Measurements from ENCODE around the gene FTO.

FTO gene

DNA sequence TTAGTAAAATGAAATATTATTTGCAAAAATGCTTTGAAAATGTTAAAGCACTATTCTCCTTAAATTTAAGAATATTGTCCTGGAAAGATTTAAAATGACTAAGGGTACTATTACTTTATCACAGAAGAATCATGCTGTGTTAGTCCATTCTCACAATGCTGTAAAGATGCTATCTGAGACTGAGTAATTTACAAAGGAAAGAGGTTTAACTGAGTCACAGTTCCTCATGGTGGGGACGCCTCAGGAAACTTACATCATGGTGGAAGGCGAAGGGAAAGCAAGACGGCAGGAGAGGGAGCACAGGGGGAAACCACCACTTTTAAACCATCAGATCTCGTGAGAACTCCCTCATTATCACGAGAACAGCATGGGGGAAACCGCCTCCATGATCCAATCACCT is 337.0 kb downstream of the FTO start:
- Histone ChIP-seq H3F3A (ENCODE audit: insufficient read depth, low read length) (no peaks in the 10 kb centered on the region), H3K27ac (ENCODE audit: low read length) (no peak overlapping the region), H3K4me1 (ENCODE audit: low read length) (no peaks in the 10 kb centered on the region), H3K4me2 (ENCODE audit: low read depth, low read length) (no peak overlapping the region), H3K36me3 (replicated peaks; ENCODE audit: insufficient read depth, low read length) (no peaks in the 10 kb centered on the region), H3K9me2 (replicated peaks; ENCODE audit: insufficient read depth, low read length) (no peaks in the 10 kb centered on the region), H3K4me3 (ENCODE audit: low read length) (no peak overlapping the region), H3K9ac (ENCODE audit: low read length) (no peak overlapping the region), H3K27me3 (replicated peaks; ENCODE audit: insufficient read depth, low read length) (no peaks in the 10 kb centered on the region), H2AFZ (ENCODE audit: low read length) (no peak overlapping the region), H3K79me2 (ENCODE audit: low read length) (no peaks in the 10 kb centered on the region), H3K9me3 (replicated peaks; ENCODE audit: insufficient read depth, low read length) (no peaks in the 10 kb centered on the region), H4K20me1 (ENCODE audit: insufficient read depth, low read length) (no peaks in the 10 kb centered on the region)
- no peak for DNase-seq
- TF ChIP-seq EZH2 (optimal IDR thresholded peaks at IDR 0.05; ENCODE audit: low read depth, low read length) = no peak
- TF ChIP-seq EZH2phosphoT487 (IDR thresholded peaks at IDR 0.05; ENCODE audit: low read length) = no peak
- TF ChIP-seq, protein P1, sequence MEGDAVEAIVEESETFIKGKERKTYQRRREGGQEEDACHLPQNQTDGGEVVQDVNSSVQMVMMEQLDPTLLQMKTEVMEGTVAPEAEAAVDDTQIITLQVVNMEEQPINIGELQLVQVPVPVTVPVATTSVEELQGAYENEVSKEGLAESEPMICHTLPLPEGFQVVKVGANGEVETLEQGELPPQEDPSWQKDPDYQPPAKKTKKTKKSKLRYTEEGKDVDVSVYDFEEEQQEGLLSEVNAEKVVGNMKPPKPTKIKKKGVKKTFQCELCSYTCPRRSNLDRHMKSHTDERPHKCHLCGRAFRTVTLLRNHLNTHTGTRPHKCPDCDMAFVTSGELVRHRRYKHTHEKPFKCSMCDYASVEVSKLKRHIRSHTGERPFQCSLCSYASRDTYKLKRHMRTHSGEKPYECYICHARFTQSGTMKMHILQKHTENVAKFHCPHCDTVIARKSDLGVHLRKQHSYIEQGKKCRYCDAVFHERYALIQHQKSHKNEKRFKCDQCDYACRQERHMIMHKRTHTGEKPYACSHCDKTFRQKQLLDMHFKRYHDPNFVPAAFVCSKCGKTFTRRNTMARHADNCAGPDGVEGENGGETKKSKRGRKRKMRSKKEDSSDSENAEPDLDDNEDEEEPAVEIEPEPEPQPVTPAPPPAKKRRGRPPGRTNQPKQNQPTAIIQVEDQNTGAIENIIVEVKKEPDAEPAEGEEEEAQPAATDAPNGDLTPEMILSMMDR (IDR thresholded peaks at IDR 0.05; ENCODE audit: low read length) = no peak

DNA sequence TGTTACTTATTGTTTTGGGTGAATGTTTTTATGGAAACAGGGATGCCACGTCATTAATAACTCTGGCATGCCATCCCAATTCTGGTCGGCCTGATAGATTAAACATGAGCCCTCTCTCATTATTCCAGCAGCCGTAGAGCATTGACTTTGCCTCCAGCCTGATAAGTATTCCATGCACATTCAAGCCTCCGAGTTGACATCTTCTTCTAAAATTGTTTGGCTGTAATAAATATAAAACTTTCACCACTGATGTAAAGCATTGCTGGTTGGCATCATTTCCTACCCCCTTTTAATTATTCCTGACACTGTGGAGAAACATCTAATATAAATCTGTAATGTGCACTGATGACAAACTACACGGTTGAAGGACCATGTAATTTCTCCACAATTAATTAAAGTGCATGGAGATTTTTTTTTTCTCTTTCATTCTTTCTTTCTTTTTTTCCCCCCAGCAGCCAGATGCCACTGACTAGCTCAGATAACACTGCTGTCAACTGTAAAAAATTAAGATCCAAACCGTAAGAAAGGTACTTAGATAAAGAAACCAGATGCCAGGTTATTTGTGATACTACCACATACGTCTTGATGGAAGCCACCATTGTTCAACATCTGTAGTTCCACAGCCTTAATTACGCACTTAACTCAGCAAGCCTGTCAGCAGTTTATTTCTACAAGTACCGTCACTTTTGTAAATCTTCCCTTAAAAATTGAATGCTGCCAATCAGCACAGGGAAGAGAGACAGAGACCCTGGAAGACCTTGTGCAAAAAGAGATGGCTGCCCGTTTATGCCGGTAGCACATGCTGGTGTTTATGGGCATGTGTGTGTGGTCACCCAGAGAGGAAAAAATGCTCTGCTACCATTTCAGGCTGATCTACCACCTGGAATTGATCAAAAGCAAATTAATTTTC is 344.9 kb downstream of the FTO start:
- Histone ChIP-seq H3K9me2 (replicated peaks; ENCODE audit: insufficient read depth, low read length) (no peaks in the 10 kb centered on the region), H3K79me2 (ENCODE audit: low read length) (no peaks in the 10 kb centered on the region), H3K27ac (ENCODE audit: low read length) (no peak overlapping the region), H3K9me3 (replicated peaks; ENCODE audit: insufficient read depth, low read length) (no peaks in the 10 kb centered on the region), H3K9ac (ENCODE audit: low read length) (no peak overlapping the region), H4K20me1 (ENCODE audit: insufficient read depth, low read length) (no peaks in the 10 kb centered on the region), H3K4me2 (ENCODE audit: low read depth, low read length) (no peak overlapping the region), H3F3A (ENCODE audit: insufficient read depth, low read length) (no peaks in the 10 kb centered on the region), H3K27me3 (replicated peaks; ENCODE audit: insufficient read depth, low read length) (no peaks in the 10 kb centered on the region), H3K36me3 (replicated peaks; ENCODE audit: insufficient read depth, low read length) (no peaks in the 10 kb centered on the region), H2AFZ (ENCODE audit: low read length) (no peak overlapping the region), H3K4me1 (ENCODE audit: low read length) (no peaks in the 10 kb centered on the region), H3K4me3 (ENCODE audit: low read length) (no peak overlapping the region)
- TF ChIP-seq, protein P1 (IDR thresholded peaks at IDR 0.05; ENCODE audit: low read length) = no peak
- no peak for TF ChIP-seq EZH2 (optimal IDR thresholded peaks at IDR 0.05; ENCODE audit: low read depth, low read length)
- no peak for TF ChIP-seq EZH2phosphoT487 (IDR thresholded peaks at IDR 0.05; ENCODE audit: low read length)
- no peak for DNase-seq

DNA sequence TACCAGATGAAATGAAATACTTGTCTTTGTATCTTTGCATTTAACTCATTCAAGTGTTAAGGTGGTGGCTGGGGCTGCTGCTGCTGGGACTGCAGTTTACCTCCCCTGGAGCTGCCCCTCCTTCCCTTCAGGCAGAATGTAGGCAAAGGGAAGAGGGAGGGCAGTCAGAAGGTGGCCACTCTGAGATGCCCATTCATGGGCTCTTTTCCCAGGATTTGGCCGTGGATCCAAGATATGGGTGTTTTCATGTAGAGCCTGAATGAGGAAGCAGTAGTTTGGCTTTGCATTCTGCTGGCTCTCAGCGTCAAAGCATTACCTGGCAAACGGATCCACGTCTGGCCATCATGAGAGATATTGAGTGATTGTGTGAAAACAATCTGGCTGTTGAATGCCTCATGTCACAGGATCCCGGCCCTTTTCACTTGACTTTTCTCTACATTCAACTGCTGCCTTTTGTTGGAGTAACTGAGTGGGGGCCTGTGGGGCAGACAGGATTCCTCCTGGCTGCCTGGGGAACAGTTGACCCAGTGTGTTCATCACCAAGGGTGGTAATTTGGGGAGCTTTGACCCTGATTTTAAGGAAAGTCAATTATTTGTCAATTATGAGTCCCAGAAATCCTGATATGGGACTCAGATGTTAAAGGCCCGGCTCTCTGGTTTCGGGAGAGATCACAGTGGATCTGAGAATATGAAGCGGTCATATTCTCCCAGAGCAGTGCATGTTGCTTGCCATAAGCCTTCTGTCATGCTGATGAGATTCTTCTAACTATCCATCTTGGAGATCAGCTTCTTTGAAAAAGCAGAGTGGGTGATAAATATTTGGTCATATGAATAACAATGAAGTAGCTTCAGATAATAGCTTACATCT is 345.9 kb downstream of the FTO start:
- Histone ChIP-seq H3K27me3 (replicated peaks; ENCODE audit: insufficient read depth, low read length) (no peaks in the 10 kb centered on the region), H3K9me3 (replicated peaks; ENCODE audit: insufficient read depth, low read length) (no peaks in the 10 kb centered on the region), H3K4me1 (ENCODE audit: low read length) (no peaks in the 10 kb centered on the region), H3K79me2 (ENCODE audit: low read length) (no peaks in the 10 kb centered on the region), H4K20me1 (ENCODE audit: insufficient read depth, low read length) (no peaks in the 10 kb centered on the region), H2AFZ (ENCODE audit: low read length) (no peak overlapping the region), H3K4me2 (ENCODE audit: low read depth, low read length) (no peak overlapping the region), H3K9ac (ENCODE audit: low read length) (no peak overlapping the region), H3K4me3 (ENCODE audit: low read length) (no peak overlapping the region), H3K9me2 (replicated peaks; ENCODE audit: insufficient read depth, low read length) (no peaks in the 10 kb centered on the region), H3K27ac (ENCODE audit: low read length) (no peak overlapping the region), H3K36me3 (replicated peaks; ENCODE audit: insufficient read depth, low read length) (no peaks in the 10 kb centered on the region), H3F3A (ENCODE audit: insufficient read depth, low read length) (no peaks in the 10 kb centered on the region)
- DNase-seq = no peak
- TF ChIP-seq EZH2phosphoT487 (IDR thresholded peaks at IDR 0.05; ENCODE audit: low read length) = no peak
- TF ChIP-seq EZH2 (optimal IDR thresholded peaks at IDR 0.05; ENCODE audit: low read depth, low read length) = no peak
- TF ChIP-seq, protein P1 (IDR thresholded peaks at IDR 0.05; ENCODE audit: low read length) = no peak
